WERI-Rb-1 (cell line): ENCODE measurements around the gene DCLK1.

ENCODE experiments used
- DNase-seq: peaks from one replicate; pipeline ENCODE4 v3.0.0-alpha.2; 2020
- H3K27ac ChIP-seq: fragments of 250-450 bp; sonication (Bioruptor Pico); 2 replicates; pipeline ENCODE4 v1.5.1; 2020; ENCODE audit warnings: mild to moderate bottlenecking, moderate library complexity
- H3K27me3 ChIP-seq: fragments of 250-450 bp; sonication (Bioruptor Pico); 2 replicates; pipeline ENCODE4 v1.5.1; 2021; ENCODE audit warnings: mild to moderate bottlenecking, low read depth, moderate library complexity; ENCODE audit not compliant: insufficient read depth, severe bottlenecking
- H3K36me3 ChIP-seq: fragments of 250-450 bp; sonication (Bioruptor Pico); 2 replicates; pipeline ENCODE4 v1.5.1; 2020; ENCODE audit warnings: mild to moderate bottlenecking, moderate library complexity
- H3K4me3 ChIP-seq: 2 replicates; pipeline ENCODE4 v1.5.1; 2011; ENCODE audit warnings: low read depth, mild to moderate bottlenecking, control low read depth, low read length
- H3K9me3 ChIP-seq: fragments of 250-450 bp; sonication (Bioruptor Pico); 2 replicates; pipeline ENCODE4 v1.5.1; 2021; ENCODE audit warnings: mild to moderate bottlenecking, moderate library complexity; ENCODE audit not compliant: severe bottlenecking
- CTCF ChIP-seq: IDR thresholded peaks from 2 replicates; pipeline ENCODE4 v1.5.1; 2011; ENCODE audit warnings: low read depth, mild to moderate bottlenecking, control low read depth, inconsistent platforms, low read length

DCLK1 gene

GRCh38 chr13:35787937-35788336 is 343.2 kb downstream of the DCLK1 start:
- TF ChIP-seq CTCF = no peak
- H3K27me3 ChIP-seq = no peaks in the 10 kb centered on the region
- H3K4me3 ChIP-seq = no peak overlapping the region
- peak overlapping the region; percentile 52 for H3K27ac ChIP-seq
- H3K36me3 ChIP-seq = no peaks in the 10 kb centered on the region
- H3K9me3 ChIP-seq = no peaks in the 10 kb centered on the region
- peak; percentile 34 for DNase-seq

GRCh38 chr13:35785576-35786303 is 345.4 kb downstream of the DCLK1 start:
- Histone ChIP-seq H3K27me3 (no peaks in the 10 kb centered on the region), H3K27ac (peak overlapping the region; percentile 52), H3K4me3 (no peak overlapping the region), H3K36me3 (no peaks in the 10 kb centered on the region), H3K9me3 (no peaks in the 10 kb centered on the region)
- no peak for DNase-seq
- no peak for TF ChIP-seq CTCF

GRCh38 chr13:35784286-35784951 is 346.8 kb downstream of the DCLK1 start:
- DNase-seq = no peak
- no peak for TF ChIP-seq CTCF

GRCh38 chr13:35782793-35783192 is 348.4 kb downstream of the DCLK1 start:
- Histone ChIP-seq H3K9me3 (no peaks in the 10 kb centered on the region), H3K27ac (no peak overlapping the region), H3K27me3 (no peaks in the 10 kb centered on the region), H3K4me3 (no peak overlapping the region), H3K36me3 (no peaks in the 10 kb centered on the region)
- no peak for DNase-seq
- TF ChIP-seq CTCF = no peak

More at GRCh38 chr13:35784286-35784951, 346.8 kb downstream of the DCLK1 start:
- no peak overlapping the region for H3K4me3 ChIP-seq
- H3K27ac ChIP-seq = no peak overlapping the region
- no peaks in the 10 kb centered on the region for H3K36me3 ChIP-seq
- no peaks in the 10 kb centered on the region for H3K27me3 ChIP-seq
- H3K9me3 ChIP-seq = no peaks in the 10 kb centered on the region

GRCh38 chr13:35781036-35782000 is 349.9 kb downstream of the DCLK1 start:
- Histone ChIP-seq H3K9me3 (no peaks in the 10 kb centered on the region), H3K4me3 (peak overlapping the region; percentile 16; the same call in 1 of the 2 replicates), H3K27ac (peak overlapping the region; percentile 92), H3K27me3 (no peaks in the 10 kb centered on the region), H3K36me3 (no peaks in the 10 kb centered on the region)
- no peak for TF ChIP-seq CTCF
- DNase-seq = peak; percentile 57
